K562 (cell line): ENCODE data around the gene ATF6B. TPM values are rescaled to one million over a fixed set of nuclear protein-coding genes. Genes with fewer than 3 reads are reported as not detected.

ENCODE experiments used
- BACH1 ChIP-seq: fragments of 200-800 bp; sonication (Bioruptor generic); IDR thresholded peaks from 2 replicates; pipeline ENCODE4 v1.6.1; 2016; ENCODE audit warnings: missing genetic modification characterization, missing compliant biosample characterization
- BRCA1 ChIP-seq, 2 experiments: fragments of 450-650 bp in 1 of 2; sonication (generic) in 1 of 2; formaldehyde crosslinking in 1 of 2; IDR thresholded peaks; 2 replicates each; pipeline versions ENCODE4 v1.5.0 to v1.6.1; 2017 to 2020; ENCODE audit warnings: mild to moderate bottlenecking in 1 of 2, missing genetic modification reagents in 1 of 2
- CBX5 ChIP-seq: IDR thresholded peaks from 2 replicates; pipeline ENCODE4 v1.6.1; 2014; ENCODE audit warnings: low read depth, borderline replicate concordance
- HLTF ChIP-seq: fragments of 450-650 bp; IDR thresholded peaks from 2 replicates; pipeline ENCODE4 v1.6.1; 2016
- HSF4 ChIP-seq: fragments of 250-450 bp; sonication (Bioruptor Pico); IDR thresholded peaks from 2 replicates; pipeline ENCODE4 v2.1.2; 2022; ENCODE audit warnings: mild to moderate bottlenecking, moderate library complexity, borderline replicate concordance
- LARP7 ChIP-seq: fragments of 450-650 bp; IDR thresholded peaks from 2 replicates; pipeline ENCODE4 v1.6.1; 2016
- NCOA4 ChIP-seq: fragments of 450-650 bp; IDR thresholded peaks from 2 replicates; pipeline ENCODE4 v1.6.1; 2018; ENCODE audit warnings: mild to moderate bottlenecking; ENCODE audit not compliant: partially characterized antibody
- NR1H2 ChIP-seq: sonication (generic); formaldehyde crosslinking; IDR thresholded peaks from 2 replicates; pipeline ENCODE4 v1.4.0; 2020; ENCODE audit warnings: mild to moderate bottlenecking, missing genetic modification reagents
- SIX5 ChIP-seq, 2 experiments: IDR thresholded peaks; 2 replicates each; pipeline ENCODE4 v1.6.1; 2011; ENCODE audit warnings: low read length in 2 of 2, borderline replicate concordance in 1 of 2, low read depth in 1 of 2, mild to moderate bottlenecking in 1 of 2, moderate library complexity in 1 of 2; ENCODE audit not compliant: insufficient read depth in 1 of 2
- SMARCC2 ChIP-seq: fragments of 450-650 bp; IDR thresholded peaks from 2 replicates; pipeline ENCODE4 v1.6.1; 2017; ENCODE audit warnings: antibody characterized with exemption, moderate library complexity, mild to moderate bottlenecking, low read depth
- TEAD1 ChIP-seq, 2 experiments: fragments of 450-650 bp in 1 of 2; sonication (generic) in 1 of 2; formaldehyde crosslinking; IDR thresholded peaks; 2 replicates each; pipeline versions ENCODE4 v1.4.0 to v1.8.0; 2020 to 2022; ENCODE audit warnings: mild to moderate bottlenecking in 2 of 2, missing genetic modification reagents in 1 of 2
- ZFP36 ChIP-seq: fragments of 150-350 bp; IDR thresholded peaks from 2 replicates; pipeline ENCODE4 v1.6.1; 2018; ENCODE audit warnings: low read length, low read depth; ENCODE audit not compliant: partially characterized antibody
- ZNF184 ChIP-seq: sonication (generic); formaldehyde crosslinking; IDR thresholded peaks from 2 replicates; pipeline ENCODE4 v1.5.0; 2020; ENCODE audit warnings: missing genetic modification reagents
- ZNF24 ChIP-seq: fragments of 450-650 bp; IDR thresholded peaks from 2 replicates; pipeline ENCODE4 v1.6.1; 2016
- ZNF324 ChIP-seq: fragments of 250-450 bp; sonication (Bioruptor Pico); IDR thresholded peaks from 2 replicates; pipeline ENCODE4 v1.4.0; 2020; ENCODE audit warnings: mild to moderate bottlenecking
- ZNF780A ChIP-seq: fragments of 250-450 bp; sonication (Bioruptor Pico); IDR thresholded peaks from 2 replicates; pipeline ENCODE4 v1.5.0; 2021; ENCODE audit warnings: mild to moderate bottlenecking
- polyA plus RNA-seq, 8 experiments: library from polyadenylated mRNA; depleted of rRNA in 4 of 8; stranded (reverse) in 5 of 8; unstranded in 3 of 8; fragments of >200 nt; fragmentation: Nextera tagmentation in 2 of 8; fragmentation: Illumina TruSeq in 1 of 8; extraction: Ambion mirVana in 2 of 8; extraction: Trizol in 1 of 8; gene quantifications; 2 replicates each; pipeline versions ENCODE4 v1.2.1 to v1.2.3, GENCODE V29; 2011 to 2014; ENCODE audit warnings: inconsistent platforms in 1 of 8, missing spikeins in 1 of 8
- total RNA-seq, 7 experiments: library from RNA; depleted of rRNA in 6 of 7; stranded (reverse); fragments of >200 nt in 6 of 7; fragmentation: Illumina TruSeq in 2 of 7; extraction: Trizol in 2 of 7; gene quantifications; 2 replicates each; pipeline versions ENCODE4 v1.2.1 to v1.2.3, GENCODE V29; 2011 to 2021; ENCODE audit warnings: low replicate concordance in 1 of 7
- TF ChIP-seq, protein P1 (sequence below), 2 experiments: IDR thresholded peaks; 2 replicates each; pipeline ENCODE4 v1.6.1; 2012; ENCODE audit warnings: improper control_type of control experiment in 2 of 2, low read depth in 2 of 2, low read length in 2 of 2, borderline replicate concordance in 1 of 2
- TF ChIP-seq, protein P2 (sequence below): fragments of 450-650 bp; IDR thresholded peaks from 2 replicates; pipeline ENCODE4 v1.6.1; 2014; ENCODE audit warnings: low read depth, mild to moderate bottlenecking, moderate library complexity, borderline replicate concordance
- TF ChIP-seq, protein P3 (sequence below): sonication (generic); formaldehyde crosslinking; IDR thresholded peaks from 2 replicates; pipeline ENCODE4 v1.8.1; 2022; ENCODE audit warnings: missing genetic modification reagents
- TF ChIP-seq, protein P4 (sequence below), 2 experiments: fragments of 450-650 bp; IDR thresholded peaks; 2 replicates each; pipeline ENCODE4 v1.6.1; 2016
- TF ChIP-seq, protein P5 (sequence below): fragments of 450-650 bp; IDR thresholded peaks from 2 replicates; pipeline ENCODE4 v1.6.1; 2016

ATF6B gene
- total and polyA plus RNA-seq, 9 of the 15 experiments (the other 6 are each of a cell fraction or from before 2014, with no cell fraction given): 20.7 to 131 (median 31.7) TPM

DNA sequence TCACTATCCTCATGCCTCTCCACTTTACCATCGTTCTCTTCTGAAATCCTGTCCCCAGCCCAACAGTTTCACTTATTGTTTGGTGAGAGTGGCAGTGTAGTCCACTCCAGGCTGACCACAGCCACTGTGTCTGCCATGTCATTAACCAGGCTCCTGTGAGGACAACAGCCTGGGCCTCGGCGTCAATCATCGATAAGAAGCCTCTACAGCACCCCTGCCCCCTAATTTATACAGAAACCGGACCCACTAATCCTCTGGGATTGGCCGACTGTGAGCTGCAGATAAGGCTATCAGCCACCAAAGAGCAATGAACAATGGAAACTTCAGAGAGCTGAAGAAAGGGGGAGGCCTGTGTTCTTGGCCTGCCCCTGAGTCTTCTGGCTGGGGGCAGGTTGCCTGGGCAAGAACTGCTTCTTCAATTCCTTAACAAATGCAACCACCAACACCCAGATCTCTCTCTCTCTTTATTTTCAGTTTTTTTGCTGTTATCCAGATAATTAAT lies 39.8 kb upstream of the ATF6B start (continued):
- TF ChIP-seq, protein P1, sequence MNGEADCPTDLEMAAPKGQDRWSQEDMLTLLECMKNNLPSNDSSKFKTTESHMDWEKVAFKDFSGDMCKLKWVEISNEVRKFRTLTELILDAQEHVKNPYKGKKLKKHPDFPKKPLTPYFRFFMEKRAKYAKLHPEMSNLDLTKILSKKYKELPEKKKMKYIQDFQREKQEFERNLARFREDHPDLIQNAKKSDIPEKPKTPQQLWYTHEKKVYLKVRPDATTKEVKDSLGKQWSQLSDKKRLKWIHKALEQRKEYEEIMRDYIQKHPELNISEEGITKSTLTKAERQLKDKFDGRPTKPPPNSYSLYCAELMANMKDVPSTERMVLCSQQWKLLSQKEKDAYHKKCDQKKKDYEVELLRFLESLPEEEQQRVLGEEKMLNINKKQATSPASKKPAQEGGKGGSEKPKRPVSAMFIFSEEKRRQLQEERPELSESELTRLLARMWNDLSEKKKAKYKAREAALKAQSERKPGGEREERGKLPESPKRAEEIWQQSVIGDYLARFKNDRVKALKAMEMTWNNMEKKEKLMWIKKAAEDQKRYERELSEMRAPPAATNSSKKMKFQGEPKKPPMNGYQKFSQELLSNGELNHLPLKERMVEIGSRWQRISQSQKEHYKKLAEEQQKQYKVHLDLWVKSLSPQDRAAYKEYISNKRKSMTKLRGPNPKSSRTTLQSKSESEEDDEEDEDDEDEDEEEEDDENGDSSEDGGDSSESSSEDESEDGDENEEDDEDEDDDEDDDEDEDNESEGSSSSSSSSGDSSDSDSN (IDR thresholded peaks at IDR 0.05; ENCODE audit: borderline replicate concordance in 1 of 2, low read depth in 2 of 2, low read length in 2 of 2): peak in 1 of 2 experiments; percentile 83; a peak in 1 of 4 replicates
- TF ChIP-seq, protein P2, sequence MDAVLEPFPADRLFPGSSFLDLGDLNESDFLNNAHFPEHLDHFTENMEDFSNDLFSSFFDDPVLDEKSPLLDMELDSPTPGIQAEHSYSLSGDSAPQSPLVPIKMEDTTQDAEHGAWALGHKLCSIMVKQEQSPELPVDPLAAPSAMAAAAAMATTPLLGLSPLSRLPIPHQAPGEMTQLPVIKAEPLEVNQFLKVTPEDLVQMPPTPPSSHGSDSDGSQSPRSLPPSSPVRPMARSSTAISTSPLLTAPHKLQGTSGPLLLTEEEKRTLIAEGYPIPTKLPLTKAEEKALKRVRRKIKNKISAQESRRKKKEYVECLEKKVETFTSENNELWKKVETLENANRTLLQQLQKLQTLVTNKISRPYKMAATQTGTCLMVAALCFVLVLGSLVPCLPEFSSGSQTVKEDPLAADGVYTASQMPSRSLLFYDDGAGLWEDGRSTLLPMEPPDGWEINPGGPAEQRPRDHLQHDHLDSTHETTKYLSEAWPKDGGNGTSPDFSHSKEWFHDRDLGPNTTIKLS: peak; percentile 60; the same call in 1 of the 2 replicates
- 0 out of 2 replicates have a peak, but pooled peaks have one; percentile 22 for TF ChIP-seq CBX5
- TF ChIP-seq BRCA1 (IDR thresholded peaks at IDR 0.05): no peak
- TF ChIP-seq BRCA1 (CRISPR knock-in tag; IDR thresholded peaks at IDR 0.05): no peak
- 0 out of 2 replicates have a peak, but pooled peaks have one; percentile 10 for TF ChIP-seq ZNF24
- TF ChIP-seq NR1H2 (CRISPR knock-in tag): no peak
- TF ChIP-seq ZNF184: no peak
- TF ChIP-seq SMARCC2: peak; percentile 90
- no peak for TF ChIP-seq ZNF780A (CRISPR knock-in tag)
- TF ChIP-seq, protein P3, sequence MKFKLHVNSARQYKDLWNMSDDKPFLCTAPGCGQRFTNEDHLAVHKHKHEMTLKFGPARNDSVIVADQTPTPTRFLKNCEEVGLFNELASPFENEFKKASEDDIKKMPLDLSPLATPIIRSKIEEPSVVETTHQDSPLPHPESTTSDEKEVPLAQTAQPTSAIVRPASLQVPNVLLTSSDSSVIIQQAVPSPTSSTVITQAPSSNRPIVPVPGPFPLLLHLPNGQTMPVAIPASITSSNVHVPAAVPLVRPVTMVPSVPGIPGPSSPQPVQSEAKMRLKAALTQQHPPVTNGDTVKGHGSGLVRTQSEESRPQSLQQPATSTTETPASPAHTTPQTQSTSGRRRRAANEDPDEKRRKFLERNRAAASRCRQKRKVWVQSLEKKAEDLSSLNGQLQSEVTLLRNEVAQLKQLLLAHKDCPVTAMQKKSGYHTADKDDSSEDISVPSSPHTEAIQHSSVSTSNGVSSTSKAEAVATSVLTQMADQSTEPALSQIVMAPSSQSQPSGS (CRISPR knock-in tag): no peak
- TF ChIP-seq, protein P4, sequence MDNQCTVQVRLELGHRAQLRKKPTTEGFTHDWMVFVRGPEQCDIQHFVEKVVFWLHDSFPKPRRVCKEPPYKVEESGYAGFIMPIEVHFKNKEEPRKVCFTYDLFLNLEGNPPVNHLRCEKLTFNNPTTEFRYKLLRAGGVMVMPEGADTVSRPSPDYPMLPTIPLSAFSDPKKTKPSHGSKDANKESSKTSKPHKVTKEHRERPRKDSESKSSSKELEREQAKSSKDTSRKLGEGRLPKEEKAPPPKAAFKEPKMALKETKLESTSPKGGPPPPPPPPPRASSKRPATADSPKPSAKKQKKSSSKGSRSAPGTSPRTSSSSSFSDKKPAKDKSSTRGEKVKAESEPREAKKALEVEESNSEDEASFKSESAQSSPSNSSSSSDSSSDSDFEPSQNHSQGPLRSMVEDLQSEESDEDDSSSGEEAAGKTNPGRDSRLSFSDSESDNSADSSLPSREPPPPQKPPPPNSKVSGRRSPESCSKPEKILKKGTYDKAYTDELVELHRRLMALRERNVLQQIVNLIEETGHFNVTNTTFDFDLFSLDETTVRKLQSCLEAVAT (IDR thresholded peaks at IDR 0.05): peak; percentile 63 to 70; a peak in 2 of 4 replicates
- TF ChIP-seq HLTF: peak; percentile 74; the same call in 1 of the 2 replicates
- no peak for TF ChIP-seq SIX5 (IDR thresholded peaks at IDR 0.05; ENCODE audit: borderline replicate concordance in 1 of 2, insufficient read depth in 1 of 2, low read depth in 1 of 2, low read length in 2 of 2)
- peak in 1 of 2 experiments; percentile 52; a peak in 1 of 4 replicates for TF ChIP-seq TEAD1 (CRISPR knock-in tag; IDR thresholded peaks at IDR 0.05)
- peak; percentile 40; the same call in 1 of the 2 replicates for TF ChIP-seq HSF4
- TF ChIP-seq LARP7: no peak
- TF ChIP-seq, protein P5, sequence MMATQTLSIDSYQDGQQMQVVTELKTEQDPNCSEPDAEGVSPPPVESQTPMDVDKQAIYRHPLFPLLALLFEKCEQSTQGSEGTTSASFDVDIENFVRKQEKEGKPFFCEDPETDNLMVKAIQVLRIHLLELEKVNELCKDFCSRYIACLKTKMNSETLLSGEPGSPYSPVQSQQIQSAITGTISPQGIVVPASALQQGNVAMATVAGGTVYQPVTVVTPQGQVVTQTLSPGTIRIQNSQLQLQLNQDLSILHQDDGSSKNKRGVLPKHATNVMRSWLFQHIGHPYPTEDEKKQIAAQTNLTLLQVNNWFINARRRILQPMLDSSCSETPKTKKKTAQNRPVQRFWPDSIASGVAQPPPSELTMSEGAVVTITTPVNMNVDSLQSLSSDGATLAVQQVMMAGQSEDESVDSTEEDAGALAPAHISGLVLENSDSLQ: peak; percentile 98
- peak; percentile 52; the same call in 1 of the 2 replicates for TF ChIP-seq BACH1 (tag)
- TF ChIP-seq ZFP36: peak; percentile 30
- no peak for TF ChIP-seq ZNF324 (CRISPR knock-in tag)
- no peak for TF ChIP-seq NCOA4
